Measurements from ENCODE around the gene ANKRD55. TPM values are rescaled to one million over a fixed set of nuclear protein-coding genes. Genes with fewer than 3 reads are reported as not detected.
A peak's percentile ranks its signal among the peaks of the same experiment; 100 is the strongest.

ANKRD55 gene
- total and polyA plus RNA-seq, 10 donors = 0.42 to 9.0 (median 2.3) TPM

DNA sequence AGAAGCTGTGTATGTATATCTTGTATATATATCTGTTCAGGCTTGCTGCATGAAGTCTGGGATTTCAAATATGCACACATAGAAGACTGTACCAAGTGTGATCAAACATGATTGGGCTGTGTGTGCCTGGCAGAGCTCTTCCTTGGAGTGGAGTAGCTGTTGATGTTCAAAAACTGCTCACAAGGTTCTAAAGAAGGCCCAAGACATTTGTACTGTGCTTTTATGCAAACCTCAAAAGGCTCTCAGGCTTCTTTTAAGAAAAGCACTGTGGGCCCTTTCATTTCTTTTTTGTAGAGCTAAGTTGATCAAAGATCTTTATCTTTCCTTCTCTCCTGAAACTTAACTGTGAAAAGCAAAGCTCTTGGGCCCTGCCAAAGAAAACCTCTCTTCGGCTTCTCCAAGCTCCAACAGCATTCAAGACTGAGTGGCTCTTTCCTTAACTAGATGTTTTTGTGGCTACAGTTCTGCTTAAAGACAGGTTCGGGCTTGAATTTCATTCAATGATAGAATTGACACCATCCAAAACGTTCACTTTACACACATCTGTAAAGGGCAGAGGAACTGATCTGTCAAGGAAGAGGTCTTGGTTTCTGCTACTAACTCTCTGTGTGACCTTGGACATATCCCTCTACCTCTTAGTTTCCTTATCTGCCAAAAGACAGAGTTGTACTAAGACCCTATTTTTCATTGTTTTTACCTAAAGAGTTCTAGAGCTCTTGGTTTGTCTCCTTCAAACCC is 132.5 kb downstream of the ANKRD55 start:
- Histone ChIP-seq H3K36me3 (no peaks in the 10 kb centered on the region), H3K9me3 (peaks cover 0 to 9% (median 0%) of the 10 kb centered on the region in 8 donors), H3K4me1 (peaks cover 9 to 72% (median 28%) of the 10 kb centered on the region in 6 donors), H3K27ac (peak overlapping the region in 7 of 8 donors; percentile 9 to 69 (median 54)), H3K27me3 (replicated peaks in 1 of 7) (no peaks in the 10 kb centered on the region), H3K4me3 (no peak overlapping the region)
- no peak for DNase-seq
- WGBS, 5 donors = 67 to 88% (median 82%) methylated on average over 3 of the region's 3 CpGs
- TF ChIP-seq POLR2AphosphoS5 (IDR thresholded peaks at IDR 0.05) = no peak
- TF ChIP-seq POLR2A (IDR thresholded peaks at IDR 0.05) = no peak
- TF ChIP-seq, protein P1, sequence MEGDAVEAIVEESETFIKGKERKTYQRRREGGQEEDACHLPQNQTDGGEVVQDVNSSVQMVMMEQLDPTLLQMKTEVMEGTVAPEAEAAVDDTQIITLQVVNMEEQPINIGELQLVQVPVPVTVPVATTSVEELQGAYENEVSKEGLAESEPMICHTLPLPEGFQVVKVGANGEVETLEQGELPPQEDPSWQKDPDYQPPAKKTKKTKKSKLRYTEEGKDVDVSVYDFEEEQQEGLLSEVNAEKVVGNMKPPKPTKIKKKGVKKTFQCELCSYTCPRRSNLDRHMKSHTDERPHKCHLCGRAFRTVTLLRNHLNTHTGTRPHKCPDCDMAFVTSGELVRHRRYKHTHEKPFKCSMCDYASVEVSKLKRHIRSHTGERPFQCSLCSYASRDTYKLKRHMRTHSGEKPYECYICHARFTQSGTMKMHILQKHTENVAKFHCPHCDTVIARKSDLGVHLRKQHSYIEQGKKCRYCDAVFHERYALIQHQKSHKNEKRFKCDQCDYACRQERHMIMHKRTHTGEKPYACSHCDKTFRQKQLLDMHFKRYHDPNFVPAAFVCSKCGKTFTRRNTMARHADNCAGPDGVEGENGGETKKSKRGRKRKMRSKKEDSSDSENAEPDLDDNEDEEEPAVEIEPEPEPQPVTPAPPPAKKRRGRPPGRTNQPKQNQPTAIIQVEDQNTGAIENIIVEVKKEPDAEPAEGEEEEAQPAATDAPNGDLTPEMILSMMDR (IDR thresholded peaks at IDR 0.05 in 8 of 11, conservative IDR thresholded peaks at IDR 0.05 in 3 of 11) = no peak
- intact Hi-C loops (cut with DNase I; ENCODE audit: low total_unique reads) = no loop called here

DNA sequence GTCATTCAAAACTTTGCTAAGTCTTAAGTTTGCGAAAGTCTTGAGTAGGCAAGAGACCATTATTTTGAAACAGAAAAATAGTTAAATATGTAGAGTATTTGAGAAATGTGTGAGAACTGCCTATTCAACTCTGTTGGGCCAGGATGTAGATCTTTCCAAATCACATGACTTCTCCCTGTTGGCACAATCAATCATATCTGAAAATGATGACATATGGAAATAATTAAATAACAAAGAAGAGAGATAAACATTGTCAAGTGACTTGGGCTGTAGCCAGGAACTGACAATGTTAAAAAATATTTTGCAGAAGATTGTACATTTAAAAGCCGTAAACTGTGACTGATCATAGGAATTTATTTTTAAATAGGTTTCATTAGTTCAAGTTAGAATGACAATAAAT is 133.8 kb downstream of the ANKRD55 start:
- Histone ChIP-seq H3K4me1 (peaks cover 3 to 59% (median 22%) of the 10 kb centered on the region in 6 donors), H3K36me3 (no peaks in the 10 kb centered on the region), H3K9me3 (peaks cover 0 to 9% (median 0%) of the 10 kb centered on the region in 8 donors), H3K4me3 (no peak overlapping the region), H3K27me3 (replicated peaks in 1 of 7) (no peaks in the 10 kb centered on the region), H3K27ac (peak overlapping the region in 7 of 8 donors; percentile 9 to 79 (median 61))
- intact Hi-C loops (cut with DNase I; ENCODE audit: low total_unique reads) = no loop called here
- 55 to 79% (median 63%) methylated on average over 2 of the region's 2 CpGs for WGBS, 5 donors
- DNase-seq = no peak
- TF ChIP-seq, protein P1 (IDR thresholded peaks at IDR 0.05 in 8 of 11, conservative IDR thresholded peaks at IDR 0.05 in 3 of 11) = no peak
- TF ChIP-seq POLR2AphosphoS5 (IDR thresholded peaks at IDR 0.05) (no peak), POLR2A (IDR thresholded peaks at IDR 0.05) (no peak)

DNA sequence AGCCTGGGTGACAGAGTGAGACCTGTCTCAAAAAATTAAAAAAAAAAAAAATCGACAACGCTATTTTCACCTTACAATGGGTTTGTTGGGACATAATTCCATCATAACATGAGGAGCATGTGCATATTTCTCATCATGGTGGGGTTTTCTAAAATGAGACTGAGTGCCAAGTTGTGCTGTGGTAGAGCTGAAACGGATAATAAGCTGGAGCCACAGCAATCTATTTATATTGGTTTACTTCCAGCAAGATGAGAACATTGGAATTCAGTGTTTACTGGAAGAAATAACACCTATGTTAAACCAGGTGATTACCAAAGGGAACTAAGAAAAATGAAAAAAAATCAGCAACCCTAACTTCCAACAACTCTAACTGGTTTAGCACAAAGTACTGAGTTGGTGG is 136.1 kb downstream of the ANKRD55 start:
- H3K9me3 ChIP-seq = peaks cover 0 to 9% (median 0%) of the 10 kb centered on the region in 8 donors
- peaks cover 3 to 40% (median 20%) of the 10 kb centered on the region in 6 donors for H3K4me1 ChIP-seq
- no peak overlapping the region for H3K4me3 ChIP-seq
- H3K27ac ChIP-seq = no peak overlapping the region
- H3K36me3 ChIP-seq = no peaks in the 10 kb centered on the region
- intact Hi-C loops (cut with DNase I; ENCODE audit: low total_unique reads) = no loop called here
- WGBS, 5 donors = 91 to 96% (median 94%) methylated on average over 3 of the region's 3 CpGs
- TF ChIP-seq POLR2A (IDR thresholded peaks at IDR 0.05) = no peak
- TF ChIP-seq, protein P1 (IDR thresholded peaks at IDR 0.05 in 8 of 11, conservative IDR thresholded peaks at IDR 0.05 in 3 of 11) = no peak
- TF ChIP-seq POLR2AphosphoS5 (IDR thresholded peaks at IDR 0.05) = no peak
- DNase-seq = no peak
- H3K27me3 ChIP-seq (replicated peaks in 1 of 7) = no peaks in the 10 kb centered on the region

DNA sequence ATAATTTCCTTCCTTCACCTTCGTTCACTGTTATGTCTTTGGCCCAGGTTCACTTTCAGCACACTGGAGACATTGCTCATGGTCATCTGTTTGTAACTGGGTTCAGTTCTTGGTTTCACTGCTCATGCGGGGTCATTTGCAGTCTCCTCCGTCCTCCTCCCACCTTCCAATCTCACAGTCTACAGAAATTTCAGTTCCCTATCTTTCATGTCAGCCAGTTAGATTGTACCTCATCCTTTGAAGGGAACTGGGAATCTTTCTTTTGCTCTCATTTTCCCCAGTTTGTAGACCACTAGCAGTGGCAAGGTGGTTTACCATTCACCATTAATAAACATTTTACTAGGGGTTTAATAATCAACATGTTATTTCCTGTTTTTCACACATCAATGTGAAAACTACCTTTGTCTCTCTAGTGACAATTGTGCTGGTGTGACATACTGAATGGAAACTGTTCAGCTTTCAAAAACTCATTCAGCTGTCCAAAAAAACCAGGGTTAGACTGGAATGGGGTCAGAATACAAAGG is 137.5 kb downstream of the ANKRD55 start:
- Histone ChIP-seq H3K36me3 (no peaks in the 10 kb centered on the region), H3K4me3 (no peak overlapping the region), H3K9me3 (peaks cover 0 to 2% (median 0%) of the 10 kb centered on the region in 8 donors), H3K27me3 (replicated peaks in 1 of 7) (no peaks in the 10 kb centered on the region), H3K4me1 (peaks cover 15 to 41% (median 27%) of the 10 kb centered on the region in 6 donors), H3K27ac (no peak overlapping the region)
- TF ChIP-seq POLR2AphosphoS5 (IDR thresholded peaks at IDR 0.05) (no peak), POLR2A (IDR thresholded peaks at IDR 0.05) (no peak)
- TF ChIP-seq, protein P1 (IDR thresholded peaks at IDR 0.05 in 8 of 11, conservative IDR thresholded peaks at IDR 0.05 in 3 of 11) = no peak
- intact Hi-C loops (cut with DNase I; ENCODE audit: low total_unique reads) = no loop called here
- WGBS, 5 donors = 67 to 86% (median 77%) methylated on average over 3 of the region's 3 CpGs
- DNase-seq = no peak
